ENCODE data around the gene CREG2. TPM values are rescaled to one million over a fixed set of nuclear protein-coding genes. Genes with fewer than 3 reads are reported as not detected.

CREG2 gene
- total RNA-seq, 1 experiment from 2014 or later = not detected

- in situ Hi-C loops (cut with HindIII; ENCODE audit: low sequenced_read_pairs) = no loop called here
- no peak for DNase-seq (ENCODE audit: low spot score)
Observed at GRCh38 chr2:101410746-101411145, 23.4 kb upstream of the CREG2 start.

- in situ Hi-C loops (cut with HindIII; ENCODE audit: low sequenced_read_pairs) = no loop called here
- DNase-seq (ENCODE audit: low spot score) = no peak
Observed at GRCh38 chr2:101410114-101410513, 22.8 kb upstream of the CREG2 start.

- in situ Hi-C loops (cut with HindIII; ENCODE audit: low sequenced_read_pairs) = no loop called here
- no peak for DNase-seq (ENCODE audit: low spot score)
Observed at GRCh38 chr2:101409699-101410098, 22.4 kb upstream of the CREG2 start.

- no peak for DNase-seq (ENCODE audit: low spot score)
- in situ Hi-C loops (cut with HindIII; ENCODE audit: low sequenced_read_pairs) = no loop called here
Observed at GRCh38 chr2:101408925-101409324, 21.6 kb upstream of the CREG2 start.

- in situ Hi-C loops (cut with HindIII; ENCODE audit: low sequenced_read_pairs) = no loop called here
- DNase-seq (ENCODE audit: low spot score) = no peak
Observed at GRCh38 chr2:101405351-101405899, 18.1 kb upstream of the CREG2 start.

GRCh38 chr2:101403745-101404144 lies 16.4 kb upstream of the CREG2 start:
- no peak for DNase-seq (ENCODE audit: low spot score)
- in situ Hi-C loops (cut with HindIII; ENCODE audit: low sequenced_read_pairs) = no loop called here

- in situ Hi-C loops (cut with HindIII; ENCODE audit: low sequenced_read_pairs) = no loop called here
- no peak for DNase-seq (ENCODE audit: low spot score)
Observed at GRCh38 chr2:101402630-101403029, 15.3 kb upstream of the CREG2 start.

GRCh38 chr2:101401906-101402305 lies 14.6 kb upstream of the CREG2 start:
- DNase-seq (ENCODE audit: low spot score) = no peak
- in situ Hi-C loops (cut with HindIII; ENCODE audit: low sequenced_read_pairs) = no loop called here

GRCh38 chr2:101401326-101401665 lies 14.0 kb upstream of the CREG2 start:
- no peak for DNase-seq (ENCODE audit: low spot score)
- in situ Hi-C loops (cut with HindIII; ENCODE audit: low sequenced_read_pairs) = no loop called here

GRCh38 chr2:101400506-101401325 lies 13.4 kb upstream of the CREG2 start:
- DNase-seq (ENCODE audit: low spot score) = no peak
- in situ Hi-C loops (cut with HindIII; ENCODE audit: low sequenced_read_pairs) = no loop called here

- in situ Hi-C loops (cut with HindIII; ENCODE audit: low sequenced_read_pairs) = no loop called here
- no peak for DNase-seq (ENCODE audit: low spot score)
Observed at GRCh38 chr2:101400048-101400447, 12.7 kb upstream of the CREG2 start.

GRCh38 chr2:101399021-101399799 lies 11.9 kb upstream of the CREG2 start:
- no peak for DNase-seq (ENCODE audit: low spot score)
- in situ Hi-C loops (cut with HindIII; ENCODE audit: low sequenced_read_pairs) = no loop called here

GRCh38 chr2:101398116-101398821 lies 11.0 kb upstream of the CREG2 start:
- no peak for DNase-seq (ENCODE audit: low spot score)
- in situ Hi-C loops (cut with HindIII; ENCODE audit: low sequenced_read_pairs) = no loop called here

GRCh38 chr2:101396316-101396717 lies 9.0 kb upstream of the CREG2 start:
- no peak for DNase-seq (ENCODE audit: low spot score)
- in situ Hi-C loops (cut with HindIII; ENCODE audit: low sequenced_read_pairs) = no loop called here

GRCh38 chr2:101395545-101396315 lies 8.4 kb upstream of the CREG2 start:
- in situ Hi-C loops (cut with HindIII; ENCODE audit: low sequenced_read_pairs) = no loop called here
- DNase-seq (ENCODE audit: low spot score) = no peak

- in situ Hi-C loops (cut with HindIII; ENCODE audit: low sequenced_read_pairs) = no loop called here
- DNase-seq (ENCODE audit: low spot score) = no peak
Observed at GRCh38 chr2:101388232-101388631, 929 bp upstream of the CREG2 start.

- DNase-seq (ENCODE audit: low spot score) = no peak
- in situ Hi-C loops (cut with HindIII; ENCODE audit: low sequenced_read_pairs) = no loop called here
Observed at GRCh38 chr2:101386599-101387150, 628 bp downstream of the CREG2 start.

- DNase-seq (ENCODE audit: low spot score) = no peak
- in situ Hi-C loops (cut with HindIII; ENCODE audit: low sequenced_read_pairs) = no loop called here
Observed at GRCh38 chr2:101383016-101383541, 4.2 kb downstream of the CREG2 start.

GRCh38 chr2:101382442-101382841 lies 4.9 kb downstream of the CREG2 start:
- no peak for DNase-seq (ENCODE audit: low spot score)
- in situ Hi-C loops (cut with HindIII; ENCODE audit: low sequenced_read_pairs) = no loop called here

All from G401 (cell line).